Hematopoietic multipotent progenitor cell treated with erythropoietin and hydrocortisone succinate and interleukin-3 and kit ligand, for 8 days (in vitro differentiated cells): ENCODE measurements around the gene SCPEP1.
"Not testable (repeated sequence)": the region's sequence is repeated elsewhere in the genome, so short reads cannot be mapped to it uniquely, and the experiment has no call there.

Source experiments
- DNase-seq: peaks from one replicate; pipeline ENCODE4 v3.0.0-alpha.2; 2015

The SCPEP1 gene

DNA sequence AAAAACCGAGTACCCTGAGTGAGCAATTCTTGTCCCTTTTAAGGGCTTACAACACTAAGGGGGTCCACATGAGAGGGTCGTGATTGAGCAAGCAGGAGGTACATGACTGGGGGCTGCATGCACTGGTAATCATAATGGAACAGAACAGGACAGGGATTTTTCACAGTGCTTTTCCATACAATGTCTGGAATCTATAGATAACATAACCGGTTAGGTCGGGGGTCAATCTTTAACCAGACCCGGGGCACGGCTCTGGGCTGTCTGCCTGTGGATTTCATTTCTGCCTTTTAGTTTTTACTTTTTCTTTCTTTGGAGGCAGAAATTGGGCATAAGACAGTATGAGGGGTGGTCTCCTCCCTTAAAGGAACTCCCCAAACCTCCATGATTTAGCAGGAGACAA is 12.2 kb upstream of the SCPEP1 start:
- DNase-seq: not testable (repeated sequence)

DNA sequence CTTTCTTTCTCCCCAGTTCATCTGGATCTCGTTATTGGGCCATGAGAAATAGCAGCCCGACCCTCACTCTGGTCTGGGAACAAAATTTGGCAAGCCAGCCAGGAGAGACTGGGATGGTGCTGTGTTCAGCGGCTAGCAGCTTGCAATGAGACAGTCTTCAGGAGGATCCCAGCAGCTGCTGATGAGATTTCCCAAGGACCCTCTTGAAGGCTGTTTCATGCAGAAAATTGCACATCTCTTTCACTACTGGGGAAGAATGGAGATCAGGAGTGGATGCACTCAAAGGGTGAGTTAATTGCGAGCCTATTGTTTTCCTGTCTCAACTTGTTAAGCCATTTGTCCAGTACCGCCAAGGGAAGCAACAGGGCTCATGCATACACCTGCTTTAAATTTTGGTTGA is 11.6 kb upstream of the SCPEP1 start:
- DNase-seq: no peak

DNA sequence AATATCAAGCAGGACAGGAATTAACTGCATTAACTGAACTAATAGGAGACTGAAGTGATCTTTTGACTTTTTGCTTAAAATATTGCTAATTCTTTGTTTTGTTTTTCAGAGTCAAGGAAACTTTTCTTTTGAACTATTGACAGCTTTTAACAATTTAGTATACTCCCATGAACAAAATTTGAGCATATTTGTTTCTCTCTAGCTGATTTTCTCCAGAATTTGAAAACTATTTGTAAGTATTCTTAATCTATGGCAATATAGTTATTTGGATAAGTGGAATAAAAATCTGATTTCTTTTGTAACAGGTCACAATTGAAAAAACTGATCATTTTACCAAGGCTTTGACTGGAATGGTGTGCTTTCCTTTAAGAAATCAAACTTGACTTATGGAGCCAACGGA is 7.0 kb upstream of the SCPEP1 start:
- no peak for DNase-seq

DNA sequence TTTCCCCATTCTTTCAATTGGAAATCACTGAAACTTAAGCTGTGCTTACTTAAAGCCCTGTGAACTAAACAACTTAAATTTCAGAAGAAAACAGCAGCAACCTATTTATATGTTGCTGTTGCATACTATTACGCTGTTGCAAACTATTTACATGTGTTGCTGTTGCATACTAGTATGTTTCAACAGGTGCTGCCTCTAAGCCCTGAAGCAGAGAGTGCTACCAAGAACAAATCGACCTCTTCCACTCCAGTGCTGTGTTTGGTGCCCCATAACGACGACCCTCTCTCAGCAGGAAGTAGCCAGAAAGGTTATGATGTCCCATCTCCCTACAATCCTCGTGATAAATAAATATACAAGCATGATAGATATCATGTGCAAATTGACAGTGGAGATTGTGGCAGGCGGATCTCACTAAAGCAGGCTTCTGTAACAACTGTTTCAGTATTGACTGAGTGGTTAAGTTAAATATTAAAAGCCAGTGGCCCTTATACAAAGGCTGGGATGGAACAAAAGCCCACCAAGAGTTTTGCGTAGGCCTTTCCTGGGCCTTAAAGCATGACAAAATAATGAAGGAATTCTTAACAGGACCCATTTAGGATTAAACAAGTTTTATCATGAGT is 5.7 kb upstream of the SCPEP1 start:
- no peak for DNase-seq

DNA sequence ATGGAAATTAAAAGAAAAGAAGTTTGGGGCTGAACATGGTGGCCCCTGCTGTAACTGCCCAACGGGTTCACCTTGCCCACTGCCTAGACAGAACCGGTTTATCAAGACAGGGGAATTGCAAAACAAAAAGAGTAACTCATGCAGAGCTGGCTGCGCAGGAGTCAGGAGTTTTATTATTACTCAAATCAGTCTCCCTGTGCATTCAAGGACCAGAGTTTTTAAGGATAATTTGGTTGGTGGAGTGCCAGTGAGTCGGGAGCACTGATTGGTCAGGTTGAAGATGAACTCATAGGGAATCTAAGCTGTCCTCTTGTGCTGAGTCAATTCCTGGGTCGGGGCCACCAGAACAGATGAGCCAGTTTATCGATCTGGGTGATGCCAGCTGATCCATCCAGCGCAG is 4.4 kb upstream of the SCPEP1 start:
- no peak for DNase-seq

DNA sequence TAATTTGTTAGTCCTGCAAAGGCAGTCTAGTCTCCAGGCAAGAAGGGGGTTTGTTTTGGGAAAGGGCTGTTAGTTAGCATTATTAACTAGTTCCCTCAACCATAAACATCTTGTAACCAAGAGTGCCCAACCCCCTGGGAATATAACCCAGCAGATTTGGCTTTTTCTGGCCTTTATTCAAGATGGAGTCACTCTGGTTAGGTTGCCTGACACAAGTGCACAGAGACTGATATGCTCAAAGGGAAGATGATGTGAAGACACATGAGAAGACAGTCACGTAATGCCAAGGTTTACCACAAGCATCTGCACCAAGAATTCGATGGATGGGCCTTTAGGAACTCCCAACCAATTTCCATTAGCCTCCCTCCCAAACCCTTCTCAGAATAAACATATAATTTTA is 3.9 kb upstream of the SCPEP1 start:
- DNase-seq: no peak

DNA sequence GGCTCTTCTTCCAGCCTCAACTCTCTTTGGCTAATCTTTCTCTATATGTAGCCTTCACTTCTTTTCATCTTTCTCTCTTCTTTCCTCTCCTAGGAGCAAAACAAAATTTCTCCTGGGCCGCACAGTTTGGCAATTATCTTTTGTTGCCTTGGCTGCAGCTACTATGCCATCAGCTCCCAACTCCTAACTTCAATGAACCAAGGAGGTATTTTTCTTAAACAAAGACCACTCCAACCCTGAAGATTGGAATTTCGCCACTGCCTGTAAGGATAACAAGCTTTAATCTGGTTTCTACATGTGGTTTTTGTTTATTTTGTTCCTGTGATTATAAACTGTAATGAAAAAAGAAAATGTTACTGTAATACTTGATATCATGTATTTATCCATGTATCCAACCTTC is 2.3 kb upstream of the SCPEP1 start:
- no peak for DNase-seq

DNA sequence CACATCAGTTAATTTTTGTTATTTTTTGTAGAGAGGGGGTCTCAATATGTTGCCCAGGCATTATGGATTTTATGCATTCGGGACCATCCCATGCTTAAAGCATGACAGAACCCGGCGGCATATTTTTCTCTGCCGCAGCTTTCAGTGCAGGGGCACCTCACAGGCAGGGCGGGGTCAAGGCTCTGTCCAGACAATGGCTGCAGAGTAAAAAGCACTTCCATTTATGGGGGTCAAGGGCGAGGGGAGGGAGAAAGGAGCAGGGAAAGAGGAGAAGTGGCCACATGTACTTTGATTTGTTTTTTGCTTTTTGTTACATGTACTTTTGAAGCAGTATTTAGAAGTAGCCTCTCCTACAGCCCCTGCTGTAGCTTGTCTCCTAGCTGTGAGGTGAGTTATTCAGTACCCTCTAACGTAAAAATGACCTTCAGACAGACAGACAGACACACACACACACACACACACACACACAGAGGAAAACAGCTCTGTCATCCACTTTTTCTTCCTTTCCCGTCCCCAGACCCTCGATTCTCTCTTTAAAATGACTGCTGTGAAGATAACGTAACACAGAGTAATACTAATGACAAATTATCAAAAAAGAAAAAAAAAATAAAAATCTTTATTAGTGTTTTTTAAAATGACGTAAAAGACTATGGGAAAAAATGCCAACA is 856 bp upstream of the SCPEP1 start:
- no peak for DNase-seq

DNA sequence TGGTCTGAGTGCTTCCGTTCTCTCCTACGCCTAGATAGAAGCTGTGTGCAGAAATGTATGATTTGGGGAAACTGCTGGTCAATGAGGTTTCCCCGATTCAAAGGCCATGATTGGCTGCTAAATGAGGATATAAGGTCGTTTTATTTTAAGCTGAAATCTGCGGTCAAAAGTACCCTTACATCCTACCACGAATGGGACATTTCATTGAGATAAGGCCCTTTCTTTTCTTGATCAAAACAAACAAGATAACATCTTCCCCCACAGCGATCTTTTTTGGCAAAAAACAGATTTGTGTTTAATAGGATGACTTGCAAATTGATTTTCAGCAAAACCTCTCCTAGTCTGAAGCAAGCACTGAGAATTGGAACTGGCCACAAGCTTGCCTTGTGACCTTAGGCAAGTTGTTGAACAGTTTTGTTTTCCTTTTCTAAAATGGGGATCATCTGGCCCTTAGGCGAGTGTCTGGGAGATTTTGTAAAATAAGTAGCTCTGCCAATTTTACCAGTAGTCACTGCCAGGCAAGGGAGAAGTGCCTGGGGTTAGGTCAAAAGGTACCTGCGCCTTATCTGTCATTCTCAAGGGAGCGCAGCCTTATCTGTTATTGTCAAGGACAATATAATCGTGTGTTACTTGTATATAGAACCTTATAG is 635 bp downstream of the SCPEP1 start:
- peak; percentile 85 for DNase-seq

DNA sequence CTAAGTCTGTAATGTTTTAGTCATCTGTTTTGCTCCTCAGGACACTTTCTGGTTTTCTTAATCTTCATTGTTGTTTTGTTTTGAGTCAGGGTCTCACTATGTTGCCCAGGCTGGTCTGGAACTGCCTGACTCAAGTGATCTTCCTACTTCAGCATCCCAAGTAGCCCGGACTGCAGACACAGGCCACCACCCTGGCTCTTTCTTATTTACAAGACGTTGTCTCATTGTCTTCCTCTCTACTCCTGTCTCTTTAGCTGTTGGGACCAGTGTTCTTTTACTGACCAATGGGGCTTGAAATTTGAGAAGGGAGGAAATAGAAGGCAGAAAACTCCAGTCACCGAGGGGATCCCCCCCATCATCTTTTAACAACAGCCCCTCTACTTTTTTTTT is 1.2 kb downstream of the SCPEP1 start:
- DNase-seq: no peak

DNA sequence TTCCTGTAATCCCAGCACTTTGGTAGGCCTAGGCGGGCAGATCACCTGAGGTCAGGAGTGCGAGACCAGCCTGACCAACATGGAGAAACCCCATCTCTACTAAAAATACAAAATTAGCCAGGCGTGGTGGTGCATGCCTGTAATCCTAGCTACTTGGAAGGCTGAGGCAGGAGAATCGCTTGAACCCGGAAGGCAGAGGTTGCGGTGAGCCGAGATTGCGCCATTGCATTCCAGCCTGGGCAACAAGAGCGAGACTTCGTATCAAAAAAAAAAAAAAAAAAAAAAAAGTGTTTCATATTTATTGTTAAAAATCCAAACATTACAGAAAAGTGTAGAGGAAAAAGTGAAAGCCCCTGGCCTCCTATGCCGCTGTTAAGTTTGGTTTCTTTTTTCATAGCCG is 2.6 kb downstream of the SCPEP1 start:
- not testable (repeated sequence) for DNase-seq

DNA sequence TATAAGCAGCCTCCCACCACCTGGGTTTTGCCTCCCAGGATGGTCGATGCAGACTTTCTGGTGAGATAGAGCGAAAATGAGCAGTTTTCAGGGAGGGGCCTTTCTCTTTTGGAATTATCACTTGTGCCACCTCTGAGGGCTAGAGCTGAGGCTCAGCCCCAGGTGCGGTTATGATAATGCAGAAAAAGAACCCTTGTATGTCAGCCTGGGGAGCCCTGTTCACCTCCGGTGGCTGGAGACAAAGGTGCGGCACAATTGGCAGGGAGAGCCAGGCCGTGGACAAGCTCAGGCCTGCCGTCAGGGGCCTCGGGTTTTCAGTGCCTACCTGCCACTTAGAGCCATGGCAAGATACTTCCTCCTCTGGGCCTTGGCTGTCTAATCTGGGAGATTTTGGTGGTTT is 4.4 kb downstream of the SCPEP1 start:
- DNase-seq: peak; percentile 92

DNA sequence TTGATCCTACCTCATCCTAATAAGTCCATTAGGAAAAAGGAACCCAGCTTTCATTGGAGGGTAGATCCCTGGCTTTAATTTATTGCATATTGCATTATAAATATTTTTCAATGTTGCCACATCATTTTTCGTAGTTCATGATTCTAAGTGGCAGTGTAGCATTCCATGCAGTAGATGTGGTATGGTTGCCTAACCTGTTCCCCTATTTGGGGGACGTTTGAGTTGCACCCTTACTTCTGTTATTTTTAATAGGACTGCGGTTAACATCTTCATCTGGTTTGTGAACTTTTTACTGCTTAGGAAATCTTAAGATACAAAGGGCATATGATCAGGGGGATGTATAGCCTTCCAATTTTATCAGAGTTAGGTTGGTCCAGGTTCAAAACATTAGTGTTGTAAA is 5.4 kb downstream of the SCPEP1 start:
- DNase-seq: no peak

DNA sequence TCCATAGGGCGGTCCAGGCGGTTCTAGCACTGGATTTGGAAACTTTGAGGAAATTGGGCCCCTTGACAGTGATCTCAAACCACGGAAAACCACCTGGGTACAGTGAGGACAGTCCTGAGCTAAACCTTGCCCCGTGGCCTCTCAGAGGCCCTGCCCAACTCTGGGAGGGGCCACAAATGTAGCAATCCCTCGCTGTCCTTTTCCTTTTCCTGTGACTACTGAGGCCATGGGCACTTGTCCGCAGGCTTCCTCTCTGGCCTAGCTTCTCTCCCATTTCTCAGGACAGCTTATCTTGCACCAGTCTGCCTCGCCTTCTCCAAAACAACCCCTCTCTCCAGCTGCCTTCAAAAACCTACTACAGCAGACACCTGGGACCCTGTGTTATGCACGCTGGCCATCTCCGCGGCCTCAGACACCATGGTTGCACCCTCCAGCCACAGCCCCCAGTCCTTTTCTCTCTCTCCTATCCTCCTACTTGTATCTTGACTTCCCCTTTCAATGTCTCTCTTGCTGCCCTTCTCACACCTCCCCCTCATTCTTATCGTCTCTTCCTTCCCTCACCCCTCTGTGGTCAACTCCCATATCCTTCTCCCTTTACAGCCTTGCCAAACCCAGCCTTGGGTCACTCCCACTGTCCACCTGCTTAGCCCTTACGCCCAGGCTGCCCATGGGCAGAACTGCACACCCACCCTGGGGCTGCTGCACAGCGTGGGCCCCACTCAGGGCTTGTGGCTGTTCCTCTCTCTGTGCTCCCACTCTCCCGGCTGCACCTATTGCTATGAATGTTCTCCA is 7.6 kb downstream of the SCPEP1 start:
- DNase-seq: peak; percentile 75

DNA sequence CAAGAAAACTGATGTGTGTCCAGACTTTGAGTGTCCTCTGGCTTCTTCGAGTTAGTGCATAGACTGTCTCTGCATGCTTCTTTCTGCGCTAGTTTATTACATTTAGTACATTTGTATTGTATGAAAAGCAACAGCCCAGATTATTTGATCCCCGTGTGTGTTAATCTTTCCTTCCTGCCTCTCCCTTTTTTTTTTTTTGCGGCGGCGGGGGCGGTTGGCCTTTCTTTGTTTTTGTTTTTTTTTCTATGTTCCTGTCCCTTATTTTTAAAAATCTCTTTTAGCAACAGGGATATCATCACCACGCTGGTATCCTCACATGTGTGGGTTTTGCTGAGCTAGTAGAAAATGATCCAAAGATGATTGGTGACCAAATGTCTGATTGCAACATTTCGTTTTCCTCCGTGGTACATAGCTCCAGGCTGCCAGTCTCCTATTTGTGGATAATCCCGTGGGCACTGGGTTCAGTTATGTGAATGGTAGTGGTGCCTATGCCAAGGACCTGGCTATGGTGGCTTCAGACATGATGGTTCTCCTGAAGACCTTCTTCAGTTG is 9.4 kb downstream of the SCPEP1 start:
- DNase-seq: no peak

DNA sequence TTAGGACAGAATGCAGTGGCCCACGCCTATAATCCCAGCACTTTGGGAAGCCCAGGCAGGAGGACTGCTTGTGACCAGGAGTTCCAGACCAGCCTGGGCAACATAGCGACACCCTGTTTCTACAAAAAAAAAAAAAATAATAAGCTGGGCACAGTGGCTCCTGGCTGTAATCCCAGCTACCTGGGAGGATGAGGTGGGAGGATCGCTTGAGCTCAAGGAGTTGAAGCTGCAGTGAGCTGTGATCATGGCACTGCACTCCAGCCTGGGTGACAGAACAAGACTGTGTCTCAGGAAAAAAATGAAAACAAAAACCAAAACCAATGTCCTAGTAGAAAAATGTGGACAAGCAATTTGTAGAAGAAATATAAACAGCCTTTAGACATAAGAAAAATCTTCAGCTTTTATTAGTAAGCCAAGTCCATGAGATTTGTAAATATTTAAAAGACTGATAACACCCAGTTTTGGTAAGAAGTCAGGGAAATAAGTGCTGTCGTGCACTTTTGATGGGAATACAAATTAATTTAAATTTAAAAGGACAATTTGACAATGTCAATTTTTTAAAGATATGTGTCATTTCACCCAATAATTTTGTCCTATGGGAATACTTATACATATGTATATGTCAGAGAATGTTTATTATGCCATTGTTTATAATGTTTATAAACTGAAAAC is 11.1 kb downstream of the SCPEP1 start:
- no peak for DNase-seq

DNA sequence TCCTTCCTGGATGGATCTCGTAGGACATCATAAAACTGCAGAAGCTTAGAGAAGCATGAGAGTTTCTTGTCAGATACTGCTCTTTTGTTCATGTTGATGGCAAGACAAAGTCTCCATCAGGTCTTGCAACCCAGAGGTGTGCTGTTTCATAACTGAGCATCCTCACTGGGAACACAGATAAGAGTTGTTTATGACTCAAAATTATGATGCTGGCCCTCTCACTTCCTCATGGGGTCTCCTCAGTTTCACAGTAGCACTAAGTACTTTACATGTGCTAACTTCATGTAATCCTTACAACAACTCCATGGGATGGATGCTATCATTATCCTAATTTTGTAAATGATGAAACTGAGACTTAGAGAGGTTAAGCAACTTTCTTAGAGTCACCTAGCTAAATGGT is 14.4 kb downstream of the SCPEP1 start:
- DNase-seq: no peak

DNA sequence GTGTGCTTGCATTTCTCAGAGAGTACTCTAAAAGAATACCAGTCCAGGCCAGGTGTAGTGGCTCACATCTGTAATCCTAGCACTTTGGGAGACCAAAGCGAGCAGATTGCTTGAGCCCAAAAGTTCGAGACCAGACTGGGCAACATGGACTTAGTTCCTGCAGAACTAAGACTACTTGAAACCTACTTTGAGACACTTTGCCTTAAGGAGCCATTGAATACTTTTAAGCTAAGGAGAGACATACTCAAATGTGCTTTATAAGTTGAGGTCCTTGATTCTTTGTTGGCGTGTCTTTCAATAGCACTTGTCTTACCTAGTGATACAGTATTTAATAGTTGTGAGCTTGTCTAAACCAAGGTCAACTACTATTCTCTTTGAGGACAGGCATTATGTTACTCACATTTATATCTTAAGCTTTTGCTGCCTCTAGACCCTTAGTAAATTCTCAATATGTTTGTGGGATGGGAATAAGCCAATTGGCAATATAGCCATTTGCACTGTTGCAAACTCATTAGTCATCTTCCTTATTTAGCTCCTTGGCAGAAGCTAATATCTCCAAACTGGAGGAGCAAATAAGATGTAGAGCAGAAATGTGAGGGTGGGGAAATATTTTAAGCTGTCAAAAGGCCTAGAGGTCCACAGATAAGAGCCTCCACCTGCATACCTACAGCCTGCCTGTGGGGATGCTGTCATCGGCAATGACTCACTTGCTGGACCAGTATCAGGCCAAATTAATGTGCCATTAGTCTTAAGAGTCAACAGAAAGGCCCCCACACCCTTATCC is 16.3 kb downstream of the SCPEP1 start:
- DNase-seq: no peak

DNA sequence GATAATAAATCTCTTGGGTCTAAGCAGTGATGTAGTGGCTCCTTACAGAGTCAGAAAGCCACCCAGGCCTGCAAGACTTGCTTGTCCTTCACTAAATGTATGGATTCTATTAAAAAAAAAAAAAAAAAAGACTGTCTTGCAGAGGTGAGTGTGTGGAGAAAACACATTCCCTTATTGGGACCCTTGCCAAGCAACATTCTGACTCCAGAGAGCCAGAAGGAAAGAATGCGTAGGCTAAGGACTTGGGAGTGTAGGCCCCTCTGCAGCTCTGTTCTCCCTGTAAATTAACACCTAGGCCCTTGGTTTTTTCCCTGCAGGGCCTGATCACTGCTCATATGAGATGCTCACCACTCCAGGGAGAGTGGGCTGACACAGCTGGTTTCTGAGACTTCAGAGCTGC is 17.8 kb downstream of the SCPEP1 start:
- no peak for DNase-seq

DNA sequence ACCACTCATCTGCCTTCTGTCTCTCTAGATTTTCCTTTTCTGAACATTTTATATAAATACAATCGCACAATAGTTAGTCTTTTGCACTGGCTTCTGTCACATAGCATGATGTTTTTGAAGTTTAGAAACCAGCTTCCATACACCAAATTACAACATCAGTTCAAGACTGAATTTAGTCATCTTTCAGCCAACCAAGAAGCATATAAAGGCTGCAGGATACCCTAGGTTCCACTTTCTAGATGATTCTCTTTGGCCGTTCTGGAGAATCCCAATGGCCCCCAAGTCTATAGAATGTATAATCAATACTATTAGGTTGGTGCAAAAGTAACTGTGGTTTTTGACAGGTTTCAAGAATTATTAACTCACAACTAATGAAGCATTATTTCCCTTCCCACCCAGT is 19.4 kb downstream of the SCPEP1 start:
- DNase-seq: no peak

DNA sequence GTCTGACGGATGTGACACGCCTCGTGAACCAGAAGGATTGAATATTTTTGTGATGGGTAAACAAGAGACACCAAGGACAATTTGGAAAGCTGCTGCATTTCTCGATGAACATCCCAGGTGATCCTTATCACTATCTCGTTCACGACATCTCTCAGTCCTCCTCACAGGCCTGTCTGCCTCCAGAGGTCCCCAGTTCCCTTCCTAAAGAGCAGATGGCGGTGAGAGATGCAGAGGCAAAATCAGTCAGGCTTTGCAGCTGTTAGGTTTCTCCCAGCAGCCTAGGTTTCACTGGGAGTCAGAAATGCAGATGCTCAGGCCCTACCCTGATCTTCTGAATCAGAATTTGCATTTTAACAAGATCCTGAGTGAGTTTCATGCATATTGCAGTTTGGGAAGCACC is 23.6 kb downstream of the SCPEP1 start:
- no peak for DNase-seq

DNA sequence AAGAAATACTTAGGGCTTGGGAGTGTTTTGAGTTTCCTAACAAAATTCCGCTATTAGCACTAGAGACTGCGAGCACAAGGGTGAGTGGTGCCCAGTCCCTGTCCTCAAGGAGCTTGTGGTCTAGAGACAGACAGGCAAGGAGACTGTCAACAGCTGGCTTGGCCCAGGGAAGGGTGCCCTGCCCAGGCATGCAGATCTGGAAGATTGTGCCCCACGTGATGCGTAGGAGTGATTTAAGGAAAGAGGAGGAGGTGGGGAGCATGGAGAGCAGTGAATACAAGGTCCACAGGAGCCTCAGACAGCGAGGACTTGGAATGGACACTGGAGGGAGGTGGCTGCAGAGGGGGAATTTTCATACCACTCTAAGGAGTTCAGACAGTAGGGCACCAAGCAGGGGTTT is 25.0 kb downstream of the SCPEP1 start:
- no peak for DNase-seq
